Endothelial cell of umbilical vein (primary cell): Measurements from ENCODE around the gene YPEL5. TPM values are rescaled to one million over a fixed set of nuclear protein-coding genes. Genes with fewer than 3 reads are reported as not detected.

Source experiments
- BruUV-seq: library from RNA; stranded (reverse); fragments of 400-500 nt; replicated peaks from 2 replicates; lab custom pipeline; 2021; lab: Mats Ljungman, UMichigan
- CTCF ChIA-PET: fragments of 300-600, 350-600 bp; sonication (Branson Sonifier 250); formaldehyde crosslinking; loops from one replicate; lab custom pipeline; 2021; ENCODE audit warnings: antibody characterized with exemption, inconsistent platforms; lab: Charles Lee
- POLR2A ChIA-PET: fragments of 300-600, 350-600 bp; sonication (Branson Sonifier 250); formaldehyde crosslinking; loops from one replicate; lab custom pipeline; 2021; ENCODE audit warnings: antibody characterized with exemption, inconsistent platforms; lab: Charles Lee
- DNase-seq: peaks from one replicate; pipeline ENCODE4 v3.0.0-alpha.2; 2011; ENCODE audit warnings: low read depth, low spot score
- FAIRE-seq: peaks from 2 replicates; lab custom pipeline; 2011; peaks lifted over from hg19 to GRCh38; lab: Jason Lieb, UNC
- H2AFZ ChIP-seq: 2 replicates; pipeline ENCODE4 v1.6.0; 2012; ENCODE audit warnings: low read depth, low read length, control low read depth, inconsistent platforms
- H3K27ac ChIP-seq: 2 replicates; pipeline ENCODE4 v1.5.1; 2011; ENCODE audit warnings: low read depth, mild to moderate bottlenecking, control low read depth, low read length, moderate library complexity; ENCODE audit not compliant: insufficient read depth
- H3K27me3 ChIP-seq, 2 experiments: 2 replicates each; pipeline versions ENCODE4 v1.6.0 to v1.6.1; 2011; ENCODE audit warnings: low read length in 2 of 2, mixed read lengths in 1 of 2; ENCODE audit not compliant: control insufficient read depth in 2 of 2, insufficient read depth in 2 of 2
- H3K36me3 ChIP-seq, 2 experiments: 2 replicates in 1 of 2; 3 replicates in 1 of 2; pipeline ENCODE4 v1.5.1; 2011; ENCODE audit warnings: low read length in 2 of 2, mild to moderate bottlenecking in 1 of 2, moderate library complexity in 1 of 2; ENCODE audit not compliant: control insufficient read depth in 2 of 2, insufficient read depth in 2 of 2; ENCODE audit errors: extremely low read depth in 1 of 2
- H3K4me1 ChIP-seq: 3 replicates; pipeline ENCODE4 v1.5.1; 2011; ENCODE audit warnings: mild to moderate bottlenecking, low read length; ENCODE audit not compliant: control insufficient read depth, insufficient read depth; ENCODE audit errors: extremely low read depth
- H3K4me2 ChIP-seq: 2 replicates; pipeline ENCODE4 v1.6.1; 2011; ENCODE audit warnings: low read length, control low read depth, mixed read lengths; ENCODE audit not compliant: insufficient read depth
- H3K4me3 ChIP-seq, 3 experiments: fragments of 200-600 bp in 1 of 3; sonication (generic), shearing (Covaris generic) in 1 of 3; replicated peaks in 1 of 3; 2 replicates each; pipeline ENCODE4 v1.5.1; 2011 to 2016; ENCODE audit warnings: control low read depth in 3 of 3, low read length in 3 of 3, mild to moderate bottlenecking in 2 of 3, inconsistent platforms in 1 of 3, low read depth in 1 of 3, moderate library complexity in 1 of 3; ENCODE audit not compliant: insufficient read depth in 1 of 3
- H3K79me2 ChIP-seq: 2 replicates; pipeline ENCODE4 v1.6.0; 2012; ENCODE audit warnings: low read length, inconsistent platforms; ENCODE audit not compliant: control insufficient read depth, insufficient read depth
- H3K9ac ChIP-seq: replicated peaks from 2 replicates; pipeline ENCODE3; 2011; ENCODE audit warnings: low read length, control low read depth; ENCODE audit not compliant: insufficient read depth; ENCODE audit errors: extremely low read depth
- H3K9me1 ChIP-seq: replicated peaks from 3 replicates; pipeline ENCODE4 v1.6.0; 2011; ENCODE audit warnings: mild to moderate bottlenecking, low read length; ENCODE audit not compliant: control insufficient read depth, insufficient read depth; ENCODE audit errors: extremely low read depth
- H3K9me3 ChIP-seq: replicated peaks from 2 replicates; pipeline ENCODE4 v1.5.1; 2012; ENCODE audit warnings: low read length, inconsistent platforms; ENCODE audit not compliant: control insufficient read depth, insufficient read depth
- H4K20me1 ChIP-seq: replicated peaks from 2 replicates; pipeline ENCODE3; 2011; ENCODE audit warnings: mild to moderate bottlenecking, low read length; ENCODE audit not compliant: control insufficient read depth, insufficient read depth; ENCODE audit errors: extremely low read depth
- FOS ChIP-seq: IDR thresholded peaks from 2 replicates; pipeline ENCODE4 v1.6.1; 2011; ENCODE audit warnings: mild to moderate bottlenecking, low read length, moderate library complexity, borderline replicate concordance; ENCODE audit not compliant: insufficient read depth
- GATA2 ChIP-seq: IDR thresholded peaks from 2 replicates; pipeline ENCODE4 v1.7.0; 2011; ENCODE audit warnings: low read depth, mild to moderate bottlenecking, moderate library complexity, mixed read lengths, low read length; ENCODE audit not compliant: insufficient read length, insufficient read depth
- JUN ChIP-seq: IDR thresholded peaks from 2 replicates; pipeline ENCODE4 v1.6.1; 2011; ENCODE audit warnings: borderline replicate concordance, low read depth; ENCODE audit not compliant: insufficient read length, insufficient read depth
- MAX ChIP-seq: IDR thresholded peaks from 2 replicates; pipeline ENCODE4 v1.6.1; 2011; ENCODE audit not compliant: insufficient read depth, insufficient read length
- MYC ChIP-seq: IDR thresholded peaks from one replicate; pipeline ENCODE4 v1.6.1; 2011; ENCODE audit warnings: mild to moderate bottlenecking, low read depth, low read length
- POLR2AphosphoS5 ChIP-seq: IDR thresholded peaks from 2 replicates; pipeline ENCODE4 v1.6.1; 2012; ENCODE audit warnings: low read depth, mild to moderate bottlenecking, control low read depth, low read length, moderate library complexity; ENCODE audit not compliant: insufficient read depth
- dilution Hi-C: fragments of 300-500 bp; cut with MboI; formaldehyde crosslinking; loops from one replicate; pipeline ENCODE4 v1.15.0; 2019; ENCODE audit warnings: low sequenced_read_pairs; ENCODE audit not compliant: extremely low pct_ligation_motif_present
- intact Hi-C: fragments of 100-400 bp; cut with micrococcal nuclease; formaldehyde crosslinking; loops from one replicate; pipeline ENCODE4 v1.10.0; 2022
- polyA plus RNA-seq, 4 experiments: library from polyadenylated mRNA; depleted of rRNA in 3 of 4; stranded (reverse) in 3 of 4; unstranded in 1 of 4; fragments of >200 nt; gene quantifications; 2 replicates each; pipeline versions ENCODE4 v1.2.1 to v1.2.3, GENCODE V29; 2011 to 2012; ENCODE audit warnings: missing spikeins in 1 of 4
- total RNA-seq: library from RNA; stranded (reverse); gene quantifications from 2 replicates; pipeline ENCODE4 v1.2.3, GENCODE V29; 2021
- TF ChIP-seq, protein P1 (sequence below), 2 donors: IDR thresholded peaks; 1 replicate in 1 of 2; 2 replicates in 1 of 2; pipeline ENCODE4 v1.5.1; 2011; ENCODE audit warnings: low read length in 2 of 2, mild to moderate bottlenecking in 2 of 2, moderate library complexity in 2 of 2, control low read depth in 1 of 2, inconsistent platforms in 1 of 2, low read depth in 1 of 2; ENCODE audit not compliant: insufficient read depth in 1 of 2; ENCODE audit errors: extremely low read depth in 1 of 2

The YPEL5 gene
- total and polyA plus RNA-seq, 2 donors (not counting 3 experiments of a cell fraction or from before 2014, with no cell fraction given), result 49.5 to 62.0 TPM

DNA sequence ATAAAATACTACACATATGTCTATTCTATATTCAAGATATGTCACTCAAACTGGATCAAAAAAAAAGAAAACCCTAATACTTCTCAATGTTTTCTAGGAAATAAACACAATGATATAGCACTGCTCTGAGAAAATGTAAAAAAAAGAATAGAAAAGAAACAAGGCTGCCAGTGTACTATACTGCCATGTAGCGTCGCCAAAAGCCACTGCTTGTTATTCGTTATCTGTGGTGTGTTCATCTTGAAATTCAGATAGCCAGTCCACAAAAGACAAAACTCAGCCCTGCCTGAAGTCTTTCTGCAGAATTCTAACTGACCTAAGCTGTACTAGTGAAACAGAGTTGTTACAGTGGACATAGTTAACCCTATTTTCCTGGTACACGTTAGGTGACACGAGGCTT lies 12.2 kb upstream of the YPEL5 start:
- no TSS peak for BruUV-seq
- CTCF ChIA-PET, result interaction anchor here (0.7 to 1.8 kb wide), 3 partner anchors 12 to 22 kb away, joined by 3 to 5 read pairs (median 3); partner anchors contain the start of gene YPEL5
- DNase-seq, result no peak
- no peaks in the 10 kb centered on the region for H3K9me3 ChIP-seq
- H3K27me3 ChIP-seq, result peaks cover 0 to 8% of the 10 kb centered on the region in 2 experiments
- no peaks in the 10 kb centered on the region for H4K20me1 ChIP-seq
- H3K27ac ChIP-seq, result no peak overlapping the region
- H3K4me3 ChIP-seq, result no peak overlapping the region
- no peak for FAIRE-seq
- POLR2A ChIA-PET, result interaction anchor here (1.4 kb wide), 1 partner anchor 12 kb away, joined by 3 read pairs; the partner anchor contains the start of gene YPEL5
- H3K36me3 ChIP-seq, result no peaks in the 10 kb centered on the region
- H3K4me1 ChIP-seq, result peaks cover 4% of the 10 kb centered on the region
- intact Hi-C loops, result no loop called here
- no peak overlapping the region for H3K9ac ChIP-seq
- TF ChIP-seq JUN, result no peak
- no peak for TF ChIP-seq POLR2AphosphoS5
- TF ChIP-seq, protein P1, sequence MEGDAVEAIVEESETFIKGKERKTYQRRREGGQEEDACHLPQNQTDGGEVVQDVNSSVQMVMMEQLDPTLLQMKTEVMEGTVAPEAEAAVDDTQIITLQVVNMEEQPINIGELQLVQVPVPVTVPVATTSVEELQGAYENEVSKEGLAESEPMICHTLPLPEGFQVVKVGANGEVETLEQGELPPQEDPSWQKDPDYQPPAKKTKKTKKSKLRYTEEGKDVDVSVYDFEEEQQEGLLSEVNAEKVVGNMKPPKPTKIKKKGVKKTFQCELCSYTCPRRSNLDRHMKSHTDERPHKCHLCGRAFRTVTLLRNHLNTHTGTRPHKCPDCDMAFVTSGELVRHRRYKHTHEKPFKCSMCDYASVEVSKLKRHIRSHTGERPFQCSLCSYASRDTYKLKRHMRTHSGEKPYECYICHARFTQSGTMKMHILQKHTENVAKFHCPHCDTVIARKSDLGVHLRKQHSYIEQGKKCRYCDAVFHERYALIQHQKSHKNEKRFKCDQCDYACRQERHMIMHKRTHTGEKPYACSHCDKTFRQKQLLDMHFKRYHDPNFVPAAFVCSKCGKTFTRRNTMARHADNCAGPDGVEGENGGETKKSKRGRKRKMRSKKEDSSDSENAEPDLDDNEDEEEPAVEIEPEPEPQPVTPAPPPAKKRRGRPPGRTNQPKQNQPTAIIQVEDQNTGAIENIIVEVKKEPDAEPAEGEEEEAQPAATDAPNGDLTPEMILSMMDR (IDR thresholded peaks at IDR 0.05; ENCODE audit: extremely low read depth in 1 of 2, insufficient read depth in 1 of 2, low read depth in 1 of 2, low read length in 2 of 2), result no peak
- TF ChIP-seq FOS, result no peak
- TF ChIP-seq GATA2, result no peak
- TF ChIP-seq MAX, result no peak
- TF ChIP-seq MYC, result no peak
- H2AFZ ChIP-seq, result no peak overlapping the region
- H3K79me2 ChIP-seq, result no peaks in the 10 kb centered on the region
- no peak overlapping the region for H3K4me2 ChIP-seq
- no peaks in the 10 kb centered on the region for H3K9me1 ChIP-seq
- dilution Hi-C loops, result no loop called here
